Measurements from ENCODE around the gene BTBD8.

DNA sequence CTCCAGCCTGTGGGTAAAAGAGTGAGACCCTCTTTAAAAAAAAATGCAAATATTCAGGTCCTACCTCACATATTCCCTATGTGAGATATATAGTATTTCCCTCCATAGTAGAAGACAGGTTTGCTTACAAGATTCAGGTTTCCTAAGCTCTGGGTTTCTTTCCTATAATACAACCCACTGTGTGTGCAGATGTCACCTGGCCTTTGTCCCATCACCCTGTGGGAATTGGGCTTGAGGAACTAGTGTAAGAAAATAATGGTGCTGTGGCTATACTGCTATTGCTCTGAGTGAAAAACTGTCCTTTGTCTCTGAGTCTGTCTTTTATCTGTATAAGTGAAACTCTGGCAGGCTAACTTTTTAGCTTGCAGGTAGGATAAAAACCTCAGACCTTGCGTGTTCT lies 150.6 kb downstream of the BTBD8 start:
- TF ChIP-seq, protein P1, sequence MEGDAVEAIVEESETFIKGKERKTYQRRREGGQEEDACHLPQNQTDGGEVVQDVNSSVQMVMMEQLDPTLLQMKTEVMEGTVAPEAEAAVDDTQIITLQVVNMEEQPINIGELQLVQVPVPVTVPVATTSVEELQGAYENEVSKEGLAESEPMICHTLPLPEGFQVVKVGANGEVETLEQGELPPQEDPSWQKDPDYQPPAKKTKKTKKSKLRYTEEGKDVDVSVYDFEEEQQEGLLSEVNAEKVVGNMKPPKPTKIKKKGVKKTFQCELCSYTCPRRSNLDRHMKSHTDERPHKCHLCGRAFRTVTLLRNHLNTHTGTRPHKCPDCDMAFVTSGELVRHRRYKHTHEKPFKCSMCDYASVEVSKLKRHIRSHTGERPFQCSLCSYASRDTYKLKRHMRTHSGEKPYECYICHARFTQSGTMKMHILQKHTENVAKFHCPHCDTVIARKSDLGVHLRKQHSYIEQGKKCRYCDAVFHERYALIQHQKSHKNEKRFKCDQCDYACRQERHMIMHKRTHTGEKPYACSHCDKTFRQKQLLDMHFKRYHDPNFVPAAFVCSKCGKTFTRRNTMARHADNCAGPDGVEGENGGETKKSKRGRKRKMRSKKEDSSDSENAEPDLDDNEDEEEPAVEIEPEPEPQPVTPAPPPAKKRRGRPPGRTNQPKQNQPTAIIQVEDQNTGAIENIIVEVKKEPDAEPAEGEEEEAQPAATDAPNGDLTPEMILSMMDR (IDR thresholded peaks at IDR 0.05; ENCODE audit: insufficient read depth, low read length, poor library complexity, severe bottlenecking) = no peak
- no peak for TF ChIP-seq EZH2phosphoT487 (conservative IDR thresholded peaks at IDR 0.05; ENCODE audit: low read length)

Measured in SU-DHL-6 (cell line).